Activated gamma-delta T cell treated with Interleukin-2 at 50 U/mL for 16 hours (primary cell): ENCODE results near the gene ERICH4.
"Not testable (repeated sequence)": the region's sequence is repeated elsewhere in the genome, so short reads cannot be mapped to it uniquely, and the experiment has no call there.

Source experiments
- DNase-seq: peaks from one replicate; pipeline ENCODE4 v3.0.0-alpha.2; 2020

ERICH4 gene

DNA sequence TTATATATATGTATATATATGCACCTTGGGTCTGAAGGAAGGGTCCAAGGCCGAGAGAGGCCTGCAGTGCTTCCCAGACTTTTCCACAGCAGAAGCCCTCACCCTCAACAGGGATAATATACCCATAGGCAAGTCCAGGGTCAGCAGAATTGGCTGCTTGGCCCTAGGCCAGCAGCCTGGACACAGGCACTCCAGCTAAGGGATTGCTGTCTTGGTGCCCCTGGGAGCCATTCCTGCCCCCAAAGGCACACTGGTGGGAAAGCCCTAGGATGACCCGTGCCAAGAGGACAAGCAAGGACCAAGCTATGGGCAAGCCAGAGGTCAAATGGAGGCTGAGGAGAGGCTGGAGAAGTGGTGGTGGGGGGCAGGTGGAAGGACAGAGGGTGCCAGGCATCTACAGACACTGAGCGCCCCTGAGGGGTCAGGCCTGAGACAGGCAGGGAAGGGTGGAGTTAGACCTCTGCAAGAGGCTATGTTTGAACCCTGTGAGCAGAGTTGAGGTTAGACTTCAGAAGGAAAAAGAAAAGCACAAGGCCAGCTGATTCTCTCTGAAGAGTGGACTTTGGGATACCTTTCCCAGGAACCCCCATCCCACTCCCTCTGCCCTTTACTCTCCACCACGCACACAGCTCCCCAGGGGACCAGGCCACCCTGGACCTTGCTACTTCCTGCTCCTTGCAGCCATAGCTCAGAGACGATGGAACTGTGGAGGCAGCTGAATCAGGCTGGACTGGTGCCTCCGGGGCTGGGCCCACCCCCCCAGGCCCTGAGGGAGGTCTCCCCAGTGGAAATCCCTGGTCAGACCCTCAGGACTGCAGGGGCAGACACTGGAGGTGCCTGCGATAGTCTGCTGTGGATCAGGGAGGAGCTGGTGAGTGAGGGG is at the start of gene ERICH4:
TSS of gene ERICH4 (plus strand) at position 684 of the 883 bp plus-strand sequence. CDS start at position 698, 14 bp downstream.
- no peak for DNase-seq

DNA sequence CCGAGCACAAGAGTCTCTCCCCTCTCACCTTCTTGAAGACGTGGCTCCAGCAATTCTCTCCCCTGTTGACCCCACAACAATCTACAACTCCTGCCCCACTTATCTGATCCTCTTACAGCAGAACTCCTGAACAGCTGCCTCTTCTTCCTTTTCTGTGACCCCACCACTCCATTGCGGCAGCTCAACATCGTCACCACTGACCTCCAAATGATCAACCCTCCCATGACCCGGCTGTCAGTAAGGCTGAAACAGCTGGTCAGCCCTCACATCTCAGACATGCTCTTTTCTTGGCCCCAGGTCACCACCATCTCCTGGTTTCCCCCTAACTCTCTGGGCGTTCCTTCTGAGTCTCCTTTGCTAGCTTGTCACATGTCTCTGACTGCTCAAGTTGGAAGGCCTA is 47.6 kb upstream of the ERICH4 start:
- DNase-seq = no peak

DNA sequence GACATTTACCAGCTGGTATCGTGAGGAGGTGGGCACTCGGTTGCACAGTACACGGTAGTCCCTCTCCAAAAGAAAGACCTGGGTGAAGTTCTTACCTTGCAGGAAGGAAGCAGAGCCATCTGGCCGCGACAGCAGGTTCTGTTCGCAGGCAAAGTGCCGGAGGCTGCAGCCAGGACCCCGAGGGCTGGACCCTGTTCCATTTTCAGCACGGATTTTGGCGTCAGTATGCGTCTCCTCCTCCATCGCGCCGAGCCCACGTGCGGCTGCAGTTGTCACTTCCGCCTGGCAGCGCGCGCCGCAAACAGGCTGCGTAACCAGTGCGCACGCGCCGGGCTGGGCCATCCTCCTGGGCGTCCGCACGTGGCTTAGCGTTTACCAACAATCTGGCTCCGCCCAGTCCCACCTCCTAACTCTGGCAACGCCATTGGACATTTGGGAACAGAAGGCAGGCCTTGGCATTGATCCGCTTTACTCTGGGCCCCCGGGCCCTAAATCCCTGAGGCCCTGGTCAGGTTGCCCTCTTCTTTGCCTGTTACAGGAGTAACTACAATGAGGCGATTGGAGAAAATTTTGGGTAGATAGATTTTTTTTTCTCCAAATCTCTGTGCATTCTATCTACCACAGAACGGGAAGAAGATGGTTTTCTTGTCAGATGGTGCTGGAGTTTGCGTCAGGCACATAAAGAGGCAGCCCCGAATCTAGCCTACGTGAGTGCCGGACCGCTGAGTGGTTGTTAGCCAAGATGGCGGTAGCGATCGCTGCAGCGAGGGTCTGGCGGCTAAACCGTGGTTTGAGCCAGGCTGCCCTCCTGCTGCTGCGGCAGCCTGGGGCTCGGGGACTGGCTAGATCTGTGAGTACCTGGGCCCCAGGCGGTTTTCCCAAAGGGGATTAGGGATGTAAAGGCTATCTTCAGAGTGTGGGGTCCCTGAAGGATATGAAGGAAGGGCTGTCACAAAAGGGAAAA is 45.6 kb upstream of the ERICH4 start, which contains the start of the genes BCKDHA and EXOSC5:
TSS of gene BCKDHA (plus strand) at position 733 of the 964 bp plus-strand sequence. CDS start at position 743, 10 bp downstream.
TSS of gene EXOSC5 (minus strand) at position 274 of the 964 bp plus-strand sequence. CDS start at position 243, 31 bp downstream.
- peak; percentile 99 for DNase-seq

DNA sequence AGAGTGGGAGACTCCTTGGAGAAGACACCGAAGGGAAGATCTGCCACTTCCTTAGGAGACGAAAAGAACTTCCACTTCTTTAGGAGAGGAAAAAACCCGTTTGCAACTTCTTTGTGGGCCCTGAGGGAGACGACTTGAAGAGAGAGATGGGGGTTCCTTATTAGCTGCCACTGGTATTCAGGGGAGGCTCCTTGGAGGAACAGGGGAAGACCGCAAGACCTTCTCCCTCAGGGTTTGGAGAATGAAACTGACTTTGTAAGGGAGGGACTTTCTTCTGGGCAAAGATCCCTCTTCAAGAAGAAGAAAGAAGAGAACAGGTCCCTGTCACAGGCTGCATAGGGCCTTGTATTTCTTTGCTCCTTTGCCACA is 44.9 kb upstream of the ERICH4 start:
- DNase-seq = no peak

DNA sequence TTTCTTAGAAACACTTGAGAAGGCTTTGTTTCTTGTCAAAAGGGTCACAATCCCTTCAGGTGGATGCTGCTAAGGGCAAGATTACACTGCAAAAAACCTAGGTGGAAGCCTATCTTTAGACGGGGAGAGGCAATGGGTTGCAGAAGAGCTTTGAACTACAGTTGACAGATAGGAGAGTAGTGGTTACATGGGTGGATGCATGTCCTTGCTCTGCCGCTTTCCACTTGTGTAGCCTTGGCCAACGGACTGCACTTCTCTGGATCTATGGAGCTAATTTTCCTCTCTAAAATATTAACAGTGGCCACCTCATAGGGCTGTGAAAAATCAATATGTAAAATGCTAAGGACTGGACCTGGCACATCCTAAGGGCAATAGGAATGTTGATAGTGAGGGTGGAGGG is 44.4 kb upstream of the ERICH4 start:
- DNase-seq = no peak

- DNase-seq = no peak
Measured at GRCh38 chr19:41399091-41399490, 43.9 kb upstream of the ERICH4 start.

DNA sequence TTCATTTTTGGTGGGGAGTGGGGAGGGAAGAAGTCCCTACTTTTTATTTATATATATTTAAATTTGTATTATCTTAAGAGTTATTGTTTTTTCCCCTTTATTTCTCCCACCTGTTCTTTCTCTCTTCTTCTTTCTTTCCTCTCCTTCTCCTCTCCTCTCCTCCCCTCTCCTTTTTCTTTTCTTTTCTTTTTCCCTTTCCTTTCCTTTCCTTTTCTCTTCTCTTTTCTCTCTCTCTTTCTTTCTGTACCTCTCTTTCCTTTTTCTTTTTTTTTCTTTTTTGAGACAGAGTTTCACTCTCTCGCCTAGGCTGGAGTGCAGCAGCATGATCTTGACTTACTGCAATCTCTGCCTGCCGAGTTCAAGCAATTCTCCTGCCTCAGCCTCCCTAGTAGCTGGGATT is 43.4 kb upstream of the ERICH4 start:
- no peak for DNase-seq

GRCh38 chr19:41401483-41401882 is 41.5 kb upstream of the ERICH4 start:
- DNase-seq = no peak

DNA sequence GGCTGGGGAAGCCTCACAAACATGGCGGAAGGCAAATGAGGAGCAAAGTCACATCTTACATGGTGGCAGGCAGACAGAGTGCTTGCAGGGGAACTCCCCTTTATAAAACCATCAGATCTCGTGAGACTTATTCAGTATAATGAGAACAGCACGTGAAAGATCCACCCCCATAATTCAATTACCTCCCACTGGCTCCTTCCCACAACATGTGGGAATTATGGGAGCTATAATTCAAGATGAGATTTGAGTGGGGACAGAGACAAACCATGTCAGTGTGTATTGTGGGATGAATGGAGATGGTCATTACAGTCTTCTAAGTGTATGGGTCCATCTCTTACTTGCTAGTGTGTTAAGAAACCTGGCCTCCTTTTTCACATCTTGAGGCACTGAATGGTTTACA is 40.9 kb upstream of the ERICH4 start:
- no peak for DNase-seq

DNA sequence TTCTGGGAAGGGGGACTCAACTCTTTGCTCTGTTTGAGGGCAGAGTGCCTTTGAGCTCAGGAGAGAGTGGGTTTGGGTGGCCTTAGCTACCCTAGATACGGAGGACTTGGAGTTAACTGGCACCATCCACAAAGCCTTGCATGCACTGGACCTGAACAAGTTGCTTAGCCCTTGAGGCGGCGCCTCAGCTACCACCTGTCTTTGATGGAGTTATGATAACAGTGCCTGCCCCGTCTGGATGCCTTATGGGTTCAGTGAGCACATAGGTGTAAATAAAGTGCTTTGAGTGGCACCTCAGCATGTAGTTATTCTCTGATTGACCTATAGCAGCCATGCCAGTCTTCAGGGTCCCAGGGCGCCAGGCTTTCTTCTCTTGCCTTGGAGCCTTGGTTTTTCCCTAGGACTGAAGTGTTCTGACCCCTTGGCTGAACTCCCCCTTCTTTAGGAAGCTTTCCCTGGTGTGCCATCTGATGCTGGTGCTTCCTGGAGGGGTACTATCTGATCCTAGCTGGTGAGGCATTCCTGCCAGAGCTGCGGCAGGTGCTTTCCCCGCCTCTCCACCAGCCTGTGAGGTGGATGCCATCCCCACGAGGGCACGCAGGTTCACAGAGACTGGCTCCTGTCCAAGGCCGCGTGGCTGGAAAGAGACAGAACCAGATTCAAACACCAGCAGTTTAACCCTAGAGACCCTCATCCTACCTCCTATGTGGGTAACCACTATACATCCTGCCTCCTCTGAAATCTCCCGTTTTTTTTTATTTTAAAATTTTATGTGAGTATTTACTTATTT is 39.6 kb upstream of the ERICH4 start:
- DNase-seq = no peak

GRCh38 chr19:41405776-41406175 is 37.2 kb upstream of the ERICH4 start:
- DNase-seq = no peak

DNA sequence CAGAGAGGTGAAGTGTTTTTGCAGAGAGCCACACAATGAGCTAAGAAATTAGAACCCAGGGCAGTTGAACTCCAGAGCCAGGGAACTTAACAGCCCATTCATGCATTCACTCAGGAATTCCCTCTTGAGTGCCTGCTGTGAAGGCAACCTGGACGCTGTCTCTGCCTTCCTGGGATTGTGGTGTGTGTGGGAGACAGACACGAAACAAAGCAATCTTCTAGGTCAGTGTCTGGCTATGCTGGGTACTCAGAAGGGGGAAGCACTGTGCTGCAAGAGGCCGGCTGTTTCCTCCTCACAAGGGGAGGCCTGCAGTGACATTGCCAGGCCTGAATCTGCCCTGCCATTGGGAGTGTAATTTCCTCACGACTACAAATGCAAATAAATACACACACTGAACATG is 35.7 kb upstream of the ERICH4 start:
- DNase-seq = no peak

DNA sequence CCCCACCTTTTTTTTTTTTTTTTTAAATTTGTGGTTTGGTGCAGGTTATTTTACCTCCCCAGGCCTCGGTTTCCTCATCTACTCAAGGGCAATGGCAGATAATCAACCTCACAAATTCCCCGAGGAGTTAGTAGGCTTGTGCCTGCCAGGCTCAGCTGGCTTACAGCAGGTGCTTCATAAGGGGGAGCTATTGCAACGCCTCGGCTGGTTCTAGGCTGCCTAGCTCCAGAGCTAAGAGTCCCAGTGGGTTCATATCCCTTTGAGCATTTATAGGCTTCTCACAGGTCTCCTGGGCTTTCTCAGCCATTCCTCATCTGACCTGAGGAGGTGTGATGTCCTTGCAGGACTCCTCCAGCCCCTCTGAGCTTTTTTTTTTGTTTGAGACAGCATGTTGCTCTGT is 34.7 kb upstream of the ERICH4 start:
- no peak for DNase-seq

DNA sequence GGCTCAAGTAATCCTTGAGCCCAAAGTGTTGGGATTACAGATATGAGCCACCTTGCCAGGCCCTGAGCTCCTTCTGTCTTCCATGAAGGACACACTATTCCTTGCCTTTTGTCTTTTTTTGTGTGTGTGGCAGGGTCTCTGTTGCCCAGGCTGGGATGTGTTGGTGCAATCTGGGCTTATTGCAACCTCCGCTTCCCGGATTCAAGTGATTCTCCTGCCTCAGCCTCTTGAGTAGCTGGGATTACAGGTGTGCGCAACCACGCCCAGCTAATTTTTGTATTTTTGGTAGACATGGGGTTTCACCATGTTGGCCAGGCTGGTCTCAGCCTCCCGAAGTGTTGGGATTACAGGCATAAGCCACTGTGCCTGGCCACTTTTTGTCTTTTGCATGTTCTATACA is 34.1 kb upstream of the ERICH4 start:
- DNase-seq = not testable (repeated sequence)

DNA sequence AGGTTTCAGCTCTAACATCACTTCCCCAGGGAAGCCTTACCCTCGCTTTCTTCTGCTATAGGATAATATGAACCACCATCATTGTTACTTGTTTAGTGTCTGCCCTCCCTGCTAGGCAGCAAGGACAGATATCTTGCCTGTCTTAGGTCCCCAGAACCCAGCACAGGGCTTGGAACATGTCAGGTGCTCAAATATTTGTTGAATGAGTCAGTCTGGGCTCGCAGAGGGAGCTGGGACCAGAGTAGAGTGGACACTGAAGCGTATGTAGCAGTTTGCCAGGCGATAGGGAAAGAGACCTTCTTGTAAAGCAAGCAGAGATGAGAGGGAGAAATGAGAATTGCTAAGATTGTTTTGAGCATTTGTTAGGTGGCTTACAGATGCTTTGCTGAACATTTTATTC is 33.7 kb upstream of the ERICH4 start:
- no peak for DNase-seq

GRCh38 chr19:41410336-41411054 is 32.5 kb upstream of the ERICH4 start:
- DNase-seq = no peak

GRCh38 chr19:41411100-41411967 is 31.6 kb upstream of the ERICH4 start:
- DNase-seq = no peak

DNA sequence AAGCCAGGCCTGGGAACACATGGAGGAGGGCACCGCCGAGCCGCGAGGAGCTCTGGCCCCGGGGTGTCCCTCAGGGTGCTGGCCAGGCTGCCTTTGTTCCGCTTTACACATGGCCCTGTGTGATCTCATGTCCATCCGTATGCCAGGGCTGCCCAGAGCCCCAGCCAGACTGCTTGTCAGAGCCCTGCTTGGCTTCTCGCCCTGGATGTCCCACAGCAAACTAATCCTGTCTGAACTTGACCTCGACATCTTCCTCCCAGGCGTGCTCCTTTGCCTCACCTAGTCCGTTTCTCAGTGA is 31.0 kb upstream of the ERICH4 start:
- DNase-seq = no peak

DNA sequence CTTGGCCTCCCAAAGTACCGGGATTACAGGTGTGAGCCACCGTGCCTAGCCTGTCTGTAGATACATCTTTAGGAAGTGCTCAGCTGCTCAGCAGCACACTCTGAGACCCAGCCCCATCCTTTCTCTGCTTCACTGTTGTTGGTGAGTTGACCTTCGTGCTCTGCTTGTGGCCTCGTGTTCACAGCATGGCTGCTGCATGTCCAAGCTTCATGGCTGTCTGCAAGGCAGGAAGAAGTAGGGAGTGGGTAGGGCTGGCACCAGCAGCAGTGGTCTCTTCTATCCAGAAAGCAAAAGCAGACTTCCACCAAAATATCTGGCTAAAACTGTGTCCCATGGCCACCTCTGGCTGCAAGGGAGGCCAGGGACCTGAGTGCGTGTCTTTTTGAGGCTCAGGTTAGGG is 30.0 kb upstream of the ERICH4 start:
- DNase-seq = no peak

DNA sequence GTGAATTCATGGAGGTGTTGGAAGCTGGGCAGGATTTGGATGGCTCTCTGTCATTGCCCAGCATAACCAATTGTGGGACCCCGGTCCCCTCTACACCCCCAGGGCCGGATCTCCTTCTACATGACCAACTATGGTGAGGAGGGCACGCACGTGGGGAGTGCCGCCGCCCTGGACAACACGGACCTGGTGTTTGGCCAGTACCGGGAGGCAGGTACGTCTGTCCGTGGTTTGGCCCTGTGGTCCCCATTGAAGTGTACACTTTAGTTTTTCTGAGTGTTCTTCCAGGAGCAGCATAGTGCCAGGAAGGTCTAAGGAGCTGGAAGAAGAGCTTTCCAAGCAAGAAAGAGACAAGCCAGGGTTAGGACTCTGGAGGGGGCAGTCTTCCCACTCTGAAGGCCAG is 29.0 kb upstream of the ERICH4 start:
- no peak for DNase-seq

GRCh38 chr19:41414461-41414860 is 28.5 kb upstream of the ERICH4 start:
- no peak for DNase-seq
